IMR-90 (cell line): ENCODE data around the gene RAB20. TPM values are rescaled to one million over a fixed set of nuclear protein-coding genes. Genes with fewer than 3 reads are reported as not detected.

ENCODE experiments used
- polyA plus RNA-seq, 3 experiments: library from polyadenylated mRNA; depleted of rRNA; stranded (reverse); fragments of >200 nt; gene quantifications; 2 replicates each; pipeline ENCODE4 v1.2.3, GENCODE V29; 2012; ENCODE audit warnings: low replicate concordance in 1 of 3
- total RNA-seq: library from RNA; depleted of rRNA; stranded (reverse); fragments of >200 nt; gene quantifications from 2 replicates; pipeline ENCODE4 v1.2.3, GENCODE V29; 2012
- TF ChIP-seq, protein P1 (sequence below): conservative IDR thresholded peaks from 2 replicates; pipeline ENCODE4 v1.5.1; 2012; ENCODE audit warnings: mild to moderate bottlenecking, low read depth, low read length, improper control_type of control experiment

Gene RAB20
- total and polyA plus RNA-seq, 2 of the 4 experiments (the other 2 are of a cell fraction) = 3.8 to 5.1 TPM

DNA sequence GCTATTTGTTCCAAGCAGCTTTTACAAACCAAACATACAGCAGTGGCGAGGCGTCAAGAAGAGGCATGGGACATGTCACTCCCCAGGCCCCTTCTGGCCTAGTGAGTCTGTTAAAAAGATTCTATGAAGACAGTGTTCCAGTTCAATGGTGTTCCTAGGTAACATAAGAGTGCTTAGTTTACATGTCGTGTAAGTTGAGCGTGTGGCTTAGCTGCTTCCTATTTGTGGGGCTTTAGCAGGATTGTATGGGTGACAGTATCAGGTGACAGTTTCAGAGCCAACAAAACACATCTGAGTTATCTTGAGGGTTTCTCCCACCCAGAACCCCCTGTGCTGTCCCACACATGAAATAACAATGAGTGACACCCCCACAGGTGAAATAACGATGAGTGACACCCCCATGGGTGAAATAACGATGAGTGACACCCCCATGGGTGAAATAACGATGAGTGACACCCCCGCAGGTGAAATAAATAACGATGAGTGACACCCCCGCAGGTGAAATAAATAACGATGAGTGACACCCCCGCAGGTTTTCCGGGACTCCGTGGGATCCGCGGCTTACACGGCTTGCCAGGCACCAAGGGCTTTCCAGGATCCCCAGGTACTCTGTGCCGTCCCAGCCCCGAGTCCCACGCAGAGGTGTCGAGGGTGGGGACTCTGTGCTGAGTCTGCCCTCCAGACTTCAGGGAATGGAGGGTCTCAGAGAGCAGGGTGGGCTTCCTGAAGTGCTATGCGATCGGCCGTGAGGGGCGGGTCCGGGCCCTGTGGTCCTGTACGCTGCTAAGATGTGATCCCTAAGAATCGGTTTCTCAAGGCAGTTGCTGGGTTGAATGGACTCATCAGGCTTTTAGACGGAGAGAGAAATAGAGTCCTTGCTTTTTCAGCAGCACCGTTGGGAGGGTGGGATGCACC lies 68.6 kb downstream of the RAB20 start (continued):
- TF ChIP-seq, protein P1, sequence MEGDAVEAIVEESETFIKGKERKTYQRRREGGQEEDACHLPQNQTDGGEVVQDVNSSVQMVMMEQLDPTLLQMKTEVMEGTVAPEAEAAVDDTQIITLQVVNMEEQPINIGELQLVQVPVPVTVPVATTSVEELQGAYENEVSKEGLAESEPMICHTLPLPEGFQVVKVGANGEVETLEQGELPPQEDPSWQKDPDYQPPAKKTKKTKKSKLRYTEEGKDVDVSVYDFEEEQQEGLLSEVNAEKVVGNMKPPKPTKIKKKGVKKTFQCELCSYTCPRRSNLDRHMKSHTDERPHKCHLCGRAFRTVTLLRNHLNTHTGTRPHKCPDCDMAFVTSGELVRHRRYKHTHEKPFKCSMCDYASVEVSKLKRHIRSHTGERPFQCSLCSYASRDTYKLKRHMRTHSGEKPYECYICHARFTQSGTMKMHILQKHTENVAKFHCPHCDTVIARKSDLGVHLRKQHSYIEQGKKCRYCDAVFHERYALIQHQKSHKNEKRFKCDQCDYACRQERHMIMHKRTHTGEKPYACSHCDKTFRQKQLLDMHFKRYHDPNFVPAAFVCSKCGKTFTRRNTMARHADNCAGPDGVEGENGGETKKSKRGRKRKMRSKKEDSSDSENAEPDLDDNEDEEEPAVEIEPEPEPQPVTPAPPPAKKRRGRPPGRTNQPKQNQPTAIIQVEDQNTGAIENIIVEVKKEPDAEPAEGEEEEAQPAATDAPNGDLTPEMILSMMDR = no peak
